Peyer's patch (tissue), 4 donors: ENCODE data around the gene ENDOD1. TPM values are rescaled to one million over a fixed set of nuclear protein-coding genes. Genes with fewer than 3 reads are reported as not detected.
"Not testable (repeated sequence)": the region's sequence is repeated elsewhere in the genome, so short reads cannot be mapped to it uniquely, and the experiment has no call there.

Source experiments
- DNase-seq, 3 donors: peaks; one replicate each; pipeline ENCODE4 v3.0.0-alpha.2; 2017 to 2019
- H3K27ac ChIP-seq, 4 donors: fragments of 200-600 bp; sonication (generic); one replicate each; pipeline ENCODE4 v1.5.1; 2016 to 2019
- H3K27me3 ChIP-seq, 2 donors: fragments of 200-600 bp; sonication (generic); one replicate each; pipeline ENCODE4 v1.5.1; 2019
- H3K36me3 ChIP-seq, 3 donors: fragments of 200-600 bp; sonication (generic); one replicate each; pipeline ENCODE4 v1.5.1; 2016 to 2019
- H3K4me1 ChIP-seq, 4 donors: fragments of 200-600 bp; sonication (generic); one replicate each; pipeline ENCODE4 v1.5.1; 2016 to 2019
- H3K4me3 ChIP-seq, 4 donors: fragments of 200-600 bp; sonication (generic); 1 replicate in 3 of 4; 2 replicates in 1 of 4; pipeline ENCODE4 v1.5.1; 2016 to 2019; ENCODE audit warnings: mild to moderate bottlenecking in 1 of 4
- H3K9me3 ChIP-seq, 4 donors: fragments of 200-600 bp; sonication (generic); one replicate each; pipeline ENCODE4 v1.5.1; 2016 to 2019; ENCODE audit warnings: mild to moderate bottlenecking in 1 of 4
- CTCF ChIP-seq, 6 experiments: fragments of 450-650 bp in 4 of 6; fragments of 200-600 bp in 2 of 6; sonication (generic) in 1 of 6; IDR thresholded peaks; one replicate each; pipeline ENCODE4 v1.5.1; 2017 to 2019; ENCODE audit warnings: antibody characterized with exemption in 6 of 6, mild to moderate bottlenecking in 3 of 6, moderate library complexity in 1 of 6
- POLR2A ChIP-seq, 2 donors: fragments of 450-650 bp; IDR thresholded peaks; one replicate each; pipeline ENCODE4 v1.5.1; 2017; ENCODE audit warnings: antibody characterized with exemption in 2 of 2, mild to moderate bottlenecking in 2 of 2, moderate library complexity in 2 of 2
- total RNA-seq, 4 donors: library from RNA; depleted of rRNA; stranded (reverse); fragments of >200 nt; gene quantifications; one replicate each; pipeline ENCODE4 v1.1.0, GENCODE V29; 2016

ENDOD1 gene
- total RNA-seq, 4 donors from 2014 or later, result 11.6 to 41.0 (median 39.2) TPM

GRCh38 chr11:95104121-95104830 is 14.6 kb downstream of the ENDOD1 start:
- H3K9me3 ChIP-seq, result no peaks in the 10 kb centered on the region

GRCh38 chr11:95104856-95105255 is 15.2 kb downstream of the ENDOD1 start:
- no peak for TF ChIP-seq CTCF (IDR thresholded peaks at IDR 0.05)
- H3K4me3 ChIP-seq, result no peak overlapping the region
- no peak for DNase-seq
- no peaks in the 10 kb centered on the region for H3K36me3 ChIP-seq
- no peaks in the 10 kb centered on the region for H3K9me3 ChIP-seq
- no peaks in the 10 kb centered on the region for H3K4me1 ChIP-seq
- H3K27me3 ChIP-seq, result no peaks in the 10 kb centered on the region
- no peak overlapping the region for H3K27ac ChIP-seq

More at GRCh38 chr11:95104121-95104830, 14.6 kb downstream of the ENDOD1 start:
- peaks cover 0 to under 1% (median 0%) of the 10 kb centered on the region in 4 donors for H3K4me1 ChIP-seq
- no peak for DNase-seq
- no peaks in the 10 kb centered on the region for H3K27me3 ChIP-seq
- no peak for TF ChIP-seq POLR2A (IDR thresholded peaks at IDR 0.05)
- TF ChIP-seq CTCF (IDR thresholded peaks at IDR 0.05), result no peak
- H3K27ac ChIP-seq, result no peak overlapping the region
- no peak overlapping the region for H3K4me3 ChIP-seq
- H3K36me3 ChIP-seq, result no peaks in the 10 kb centered on the region

GRCh38 chr11:95108159-95108611 is 18.5 kb downstream of the ENDOD1 start:
- H3K4me3 ChIP-seq, result no peak overlapping the region
- no peak for TF ChIP-seq POLR2A (IDR thresholded peaks at IDR 0.05)
- TF ChIP-seq CTCF (IDR thresholded peaks at IDR 0.05), result no peak
- no peaks in the 10 kb centered on the region for H3K27me3 ChIP-seq
- H3K36me3 ChIP-seq, result no peaks in the 10 kb centered on the region
- H3K27ac ChIP-seq, result peak overlapping the region in 3 of 4 donors; percentile 10 to 45 (median 35)
- no peaks in the 10 kb centered on the region for H3K9me3 ChIP-seq
- H3K4me1 ChIP-seq, result no peaks in the 10 kb centered on the region
- no peak for DNase-seq

GRCh38 chr11:95108671-95109551 is 19.3 kb downstream of the ENDOD1 start:
- H3K27me3 ChIP-seq, result no peaks in the 10 kb centered on the region

GRCh38 chr11:95111471-95111870 is 21.8 kb downstream of the ENDOD1 start:
- not testable (repeated sequence) for DNase-seq, H3K4me3 ChIP-seq, H3K27me3 ChIP-seq, H3K9me3 ChIP-seq, H3K36me3 ChIP-seq, H3K4me1 ChIP-seq, H3K27ac ChIP-seq

More at GRCh38 chr11:95108671-95109551, 19.3 kb downstream of the ENDOD1 start:
- H3K4me3 ChIP-seq, result no peak overlapping the region
- peak overlapping the region in 3 of 4 donors; percentile 10 to 45 (median 35) for H3K27ac ChIP-seq
- H3K9me3 ChIP-seq, result no peaks in the 10 kb centered on the region
- no peaks in the 10 kb centered on the region for H3K36me3 ChIP-seq
- TF ChIP-seq CTCF (IDR thresholded peaks at IDR 0.05) (no peak), POLR2A (IDR thresholded peaks at IDR 0.05) (no peak)
- no peak for DNase-seq
- H3K4me1 ChIP-seq, result no peaks in the 10 kb centered on the region
